ENCODE data around the gene TCF3. TPM values are rescaled to one million over a fixed set of nuclear protein-coding genes. Genes with fewer than 3 reads are reported as not detected.
A peak's percentile ranks its signal among the peaks of the same experiment; 100 is the strongest.

Gene TCF3
- polyA plus RNA-seq, 1 experiment = 51.7 TPM

GRCh38 chr19:1567116-1567847 is 85.1 kb downstream of the TCF3 start:
- ChIA-PET POLR2A (interaction anchor here (1.0 to 1.1 kb wide), 2 partner anchors 24 to 26 kb away, joined by 3 to 5 read pairs; partner anchors contain the start of gene MBD3), CTCF (interaction anchor here (0.9 kb wide), 1 partner anchor 21 kb away, joined by 4 read pairs; no protein-coding TSS in a partner anchor)
- peaks cover 4% of the 10 kb centered on the region for H3K27me3 ChIP-seq (ENCODE audit: control insufficient read depth, insufficient read depth, low read length)
- no peak for DNase-seq (ENCODE audit: low read depth, low spot score)
- peak overlapping the region; percentile 79 for H3K4me3 ChIP-seq (ENCODE audit: low read depth, low read length)
- peaks cover 2% of the 10 kb centered on the region; the same call in 1 of the 2 replicates for H3K9me3 ChIP-seq (ENCODE audit: control insufficient read depth, insufficient read depth, low read length)
- TF ChIP-seq, protein P1, sequence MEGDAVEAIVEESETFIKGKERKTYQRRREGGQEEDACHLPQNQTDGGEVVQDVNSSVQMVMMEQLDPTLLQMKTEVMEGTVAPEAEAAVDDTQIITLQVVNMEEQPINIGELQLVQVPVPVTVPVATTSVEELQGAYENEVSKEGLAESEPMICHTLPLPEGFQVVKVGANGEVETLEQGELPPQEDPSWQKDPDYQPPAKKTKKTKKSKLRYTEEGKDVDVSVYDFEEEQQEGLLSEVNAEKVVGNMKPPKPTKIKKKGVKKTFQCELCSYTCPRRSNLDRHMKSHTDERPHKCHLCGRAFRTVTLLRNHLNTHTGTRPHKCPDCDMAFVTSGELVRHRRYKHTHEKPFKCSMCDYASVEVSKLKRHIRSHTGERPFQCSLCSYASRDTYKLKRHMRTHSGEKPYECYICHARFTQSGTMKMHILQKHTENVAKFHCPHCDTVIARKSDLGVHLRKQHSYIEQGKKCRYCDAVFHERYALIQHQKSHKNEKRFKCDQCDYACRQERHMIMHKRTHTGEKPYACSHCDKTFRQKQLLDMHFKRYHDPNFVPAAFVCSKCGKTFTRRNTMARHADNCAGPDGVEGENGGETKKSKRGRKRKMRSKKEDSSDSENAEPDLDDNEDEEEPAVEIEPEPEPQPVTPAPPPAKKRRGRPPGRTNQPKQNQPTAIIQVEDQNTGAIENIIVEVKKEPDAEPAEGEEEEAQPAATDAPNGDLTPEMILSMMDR (IDR thresholded peaks at IDR 0.05; ENCODE audit: low read depth, low read length) = no peak
- peak overlapping the region; percentile 98 for H3K27ac ChIP-seq (ENCODE audit: low read depth, low read length)

- TF ChIP-seq, protein P1 (IDR thresholded peaks at IDR 0.05; ENCODE audit: low read depth, low read length) = no peak
- H3K27me3 ChIP-seq (ENCODE audit: control insufficient read depth, insufficient read depth, low read length) = peaks cover 4% of the 10 kb centered on the region
- H3K9me3 ChIP-seq (ENCODE audit: control insufficient read depth, insufficient read depth, low read length) = peaks cover 2% of the 10 kb centered on the region; the same call in 1 of the 2 replicates
- peak; percentile 49 for DNase-seq (ENCODE audit: low read depth, low spot score)
- H3K27ac ChIP-seq (ENCODE audit: low read depth, low read length) = peak overlapping the region; percentile 98
- CTCF ChIA-PET = interaction anchor here (0.9 kb wide), 1 partner anchor 21 kb away, joined by 4 read pairs; no protein-coding TSS in a partner anchor
- POLR2A ChIA-PET = interaction anchor here (0.6 to 1.1 kb wide), 6 partner anchors 13 to 76 kb away, joined by 3 to 8 read pairs (median 4); partner anchors contain the start of genes MBD3, REEP6 and UQCR11
- H3K4me3 ChIP-seq (ENCODE audit: low read depth, low read length) = peak overlapping the region; percentile 79
Measured at GRCh38 chr19:1566392-1567115, 85.9 kb downstream of the TCF3 start.

DNA sequence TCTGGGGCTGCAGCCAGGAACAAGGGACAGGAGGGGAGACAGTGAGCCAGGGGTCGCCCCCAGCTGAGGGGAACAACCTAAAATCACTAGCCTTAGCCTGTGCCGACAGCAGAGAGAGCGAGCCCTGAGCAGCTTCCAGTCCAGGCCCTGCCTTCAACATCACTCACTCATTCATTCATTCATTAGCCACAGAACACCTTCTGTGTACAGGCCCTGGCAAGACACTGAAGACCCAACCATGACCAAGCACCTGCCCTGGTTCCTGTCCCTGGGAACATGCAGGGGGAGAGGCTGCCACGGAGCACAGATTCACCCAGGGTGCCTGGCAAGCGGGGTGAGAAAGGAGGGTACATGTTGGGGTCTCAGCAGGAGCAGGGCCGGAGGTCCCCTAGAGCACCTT is 89.2 kb downstream of the TCF3 start:
- H3K4me3 ChIP-seq (ENCODE audit: low read depth, low read length) = no peak overlapping the region
- no peaks in the 10 kb centered on the region; the same call in 1 of the 2 replicates for H3K9me3 ChIP-seq (ENCODE audit: control insufficient read depth, insufficient read depth, low read length)
- ChIA-PET CTCF (no interaction called here), POLR2A (no interaction called here)
- no peaks in the 10 kb centered on the region for H3K27me3 ChIP-seq (ENCODE audit: control insufficient read depth, insufficient read depth, low read length)
- no peak overlapping the region for H3K27ac ChIP-seq (ENCODE audit: low read depth, low read length)
- no peak for DNase-seq (ENCODE audit: low read depth, low spot score)
- TF ChIP-seq, protein P1 (IDR thresholded peaks at IDR 0.05; ENCODE audit: low read depth, low read length) = no peak

GRCh38 chr19:1561236-1561842 is 91.1 kb downstream of the TCF3 start:
- POLR2A ChIA-PET = no interaction called here

More at GRCh38 chr19:1561236-1561842, 91.1 kb downstream of the TCF3 start:
- CTCF ChIA-PET = interaction anchor here (0.5 kb wide), 1 partner anchor 15 kb away, joined by 3 read pairs; no protein-coding TSS in a partner anchor
- H3K27ac ChIP-seq (ENCODE audit: low read depth, low read length) = no peak overlapping the region
- TF ChIP-seq, protein P1 (IDR thresholded peaks at IDR 0.05; ENCODE audit: low read depth, low read length) = no peak
- no peaks in the 10 kb centered on the region; the same call in 1 of the 2 replicates for H3K9me3 ChIP-seq (ENCODE audit: control insufficient read depth, insufficient read depth, low read length)
- H3K27me3 ChIP-seq (ENCODE audit: control insufficient read depth, insufficient read depth, low read length) = no peaks in the 10 kb centered on the region
- H3K4me3 ChIP-seq (ENCODE audit: low read depth, low read length) = no peak overlapping the region
- no peak for DNase-seq (ENCODE audit: low read depth, low spot score)

Data from AG04450 (cell line).